Fibroblast of lung (primary cell): ENCODE results near the gene LASP1NB.

Experiments used
- DNase-seq, 2 donors: peaks; one replicate each; pipeline versions ENCODE4 v3.0.0 to v3.0.0-alpha.2; 2010; ENCODE audit warnings: low read depth in 2 of 2
- H2AFZ ChIP-seq: 2 replicates; pipeline ENCODE4 v1.5.1; 2012; ENCODE audit warnings: low read length, control low read depth, inconsistent platforms
- H3K27ac ChIP-seq: 2 replicates; pipeline ENCODE4 v1.5.1; 2011; ENCODE audit warnings: low read length, control low read depth; ENCODE audit not compliant: insufficient read depth
- H3K27me3 ChIP-seq: 2 replicates; pipeline ENCODE4 v1.5.1; 2011; ENCODE audit warnings: mild to moderate bottlenecking, low read length; ENCODE audit not compliant: control insufficient read depth, insufficient read depth
- H3K36me3 ChIP-seq: 2 replicates; pipeline ENCODE4 v1.5.1; 2011; ENCODE audit warnings: low read length; ENCODE audit not compliant: control insufficient read depth, insufficient read depth
- H3K4me1 ChIP-seq: 2 replicates; pipeline ENCODE4 v1.5.1; 2011; ENCODE audit warnings: low read length; ENCODE audit not compliant: control insufficient read depth, insufficient read depth; ENCODE audit errors: extremely low read depth
- H3K4me2 ChIP-seq: 2 replicates; pipeline ENCODE4 v1.5.1; 2011; ENCODE audit warnings: low read length, control low read depth; ENCODE audit not compliant: insufficient read depth; ENCODE audit errors: extremely low read depth
- H3K4me3 ChIP-seq, 4 experiments: fragments of 200-600 bp in 1 of 4; sonication (generic) in 1 of 4; replicated peaks in 1 of 4; 2 replicates each; pipeline ENCODE4 v1.5.1; 2011 to 2016; ENCODE audit warnings: low read length in 4 of 4, low read depth in 3 of 4, mild to moderate bottlenecking in 3 of 4, control low read depth in 2 of 4, inconsistent platforms in 1 of 4, mixed read lengths in 1 of 4; ENCODE audit not compliant: insufficient read depth in 1 of 4; ENCODE audit errors: control extremely low read depth in 1 of 4
- H3K79me2 ChIP-seq: 2 replicates; pipeline ENCODE4 v1.5.1; 2012; ENCODE audit warnings: mild to moderate bottlenecking, low read length, inconsistent platforms; ENCODE audit not compliant: control insufficient read depth, insufficient read depth
- H3K9ac ChIP-seq: 2 replicates; pipeline ENCODE4 v1.5.1; 2011; ENCODE audit warnings: mild to moderate bottlenecking, low read length, control low read depth; ENCODE audit not compliant: insufficient read depth
- H3K9me3 ChIP-seq: 2 replicates; pipeline ENCODE4 v1.5.1; 2012; ENCODE audit warnings: low read depth, low read length; ENCODE audit not compliant: control insufficient read depth, insufficient read depth
- H4K20me1 ChIP-seq: 2 replicates; pipeline ENCODE4 v1.5.1; 2011; ENCODE audit warnings: low read length; ENCODE audit not compliant: control insufficient read depth, insufficient read depth; ENCODE audit errors: extremely low read depth
- EZH2 ChIP-seq: IDR thresholded peaks from 2 replicates; pipeline ENCODE4 v1.5.1; 2012; ENCODE audit warnings: low read length, control low read depth, mild to moderate bottlenecking; ENCODE audit errors: missing control alignments
- TF ChIP-seq, protein P1 (sequence below), 2 donors: IDR thresholded peaks in 1 of 2; conservative IDR thresholded peaks in 1 of 2; 1 replicate in 1 of 2; 2 replicates in 1 of 2; pipeline ENCODE4 v1.5.1; 2011 to 2012; ENCODE audit warnings: low read length in 2 of 2, control low read depth in 1 of 2, inconsistent platforms in 1 of 2, low read depth in 1 of 2, mild to moderate bottlenecking in 1 of 2

Gene LASP1NB

DNA sequence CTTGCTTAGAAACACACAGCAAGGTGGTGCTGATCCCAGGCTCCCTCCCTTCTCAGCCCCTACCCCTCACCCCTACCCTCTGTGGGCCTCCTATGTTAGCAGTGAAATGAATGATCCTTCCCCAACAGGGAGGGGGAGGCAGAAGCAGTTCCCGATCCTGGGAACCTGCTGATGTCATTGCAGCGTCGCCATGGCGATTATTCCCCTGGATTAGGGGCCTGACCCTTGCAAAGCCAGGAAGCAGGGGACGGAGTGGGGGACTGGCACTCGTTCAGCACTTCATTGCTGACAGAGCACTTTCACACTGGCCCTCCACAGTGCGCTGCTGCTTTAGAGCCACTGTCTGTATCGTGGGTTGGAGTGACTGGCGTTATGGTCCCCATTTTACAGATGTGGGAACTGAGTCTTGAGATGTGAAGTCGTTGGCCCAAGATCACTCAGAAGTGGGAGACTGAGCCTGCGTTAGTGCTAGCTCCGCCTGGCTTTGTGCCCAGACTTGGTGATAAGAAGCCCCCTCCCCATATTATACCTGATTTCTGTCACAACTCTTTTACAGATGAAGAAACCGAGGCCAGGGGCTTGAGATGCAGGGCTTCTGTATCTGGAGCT, 29.0 kb upstream of the LASP1NB start:
- Histone ChIP-seq H3K27ac (peak overlapping the region; percentile 44), H3K36me3 (peaks cover 43% of the 10 kb centered on the region), H4K20me1 (no peaks in the 10 kb centered on the region)

DNA sequence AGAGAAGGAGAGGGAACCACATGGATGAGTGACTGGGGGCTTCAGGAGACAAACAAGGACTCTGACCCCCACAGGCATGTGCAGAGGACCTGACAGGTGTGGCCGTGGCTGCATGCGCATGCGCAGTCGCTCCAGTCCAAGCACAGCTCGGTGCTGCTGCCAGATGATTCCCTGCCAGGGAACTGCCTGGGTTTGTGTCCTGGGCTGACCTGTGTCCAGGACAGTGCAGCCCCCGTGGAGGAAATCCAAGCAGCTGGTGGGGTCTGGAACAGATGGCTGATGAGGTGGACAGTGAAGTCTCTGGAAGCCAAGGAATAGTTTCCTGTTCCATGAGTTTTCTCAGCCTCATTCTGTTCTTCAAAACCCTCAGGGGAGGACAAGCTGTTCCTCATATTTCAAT, 28.2 kb upstream of the LASP1NB start:
- TF ChIP-seq, protein P1, sequence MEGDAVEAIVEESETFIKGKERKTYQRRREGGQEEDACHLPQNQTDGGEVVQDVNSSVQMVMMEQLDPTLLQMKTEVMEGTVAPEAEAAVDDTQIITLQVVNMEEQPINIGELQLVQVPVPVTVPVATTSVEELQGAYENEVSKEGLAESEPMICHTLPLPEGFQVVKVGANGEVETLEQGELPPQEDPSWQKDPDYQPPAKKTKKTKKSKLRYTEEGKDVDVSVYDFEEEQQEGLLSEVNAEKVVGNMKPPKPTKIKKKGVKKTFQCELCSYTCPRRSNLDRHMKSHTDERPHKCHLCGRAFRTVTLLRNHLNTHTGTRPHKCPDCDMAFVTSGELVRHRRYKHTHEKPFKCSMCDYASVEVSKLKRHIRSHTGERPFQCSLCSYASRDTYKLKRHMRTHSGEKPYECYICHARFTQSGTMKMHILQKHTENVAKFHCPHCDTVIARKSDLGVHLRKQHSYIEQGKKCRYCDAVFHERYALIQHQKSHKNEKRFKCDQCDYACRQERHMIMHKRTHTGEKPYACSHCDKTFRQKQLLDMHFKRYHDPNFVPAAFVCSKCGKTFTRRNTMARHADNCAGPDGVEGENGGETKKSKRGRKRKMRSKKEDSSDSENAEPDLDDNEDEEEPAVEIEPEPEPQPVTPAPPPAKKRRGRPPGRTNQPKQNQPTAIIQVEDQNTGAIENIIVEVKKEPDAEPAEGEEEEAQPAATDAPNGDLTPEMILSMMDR (conservative IDR thresholded peaks at IDR 0.05 in 1 of 2, IDR thresholded peaks at IDR 0.05 in 1 of 2; ENCODE audit: low read depth in 1 of 2, low read length in 2 of 2): no peak
- TF ChIP-seq EZH2: no peak
- peak in 1 of 2 donors; percentile 24 for DNase-seq
- H3K4me2 ChIP-seq: no peak overlapping the region
- H3K9ac ChIP-seq: no peak overlapping the region
- H3K4me1 ChIP-seq: peaks cover 48% of the 10 kb centered on the region
- no peaks in the 10 kb centered on the region for H3K9me3 ChIP-seq
- no peak overlapping the region for H3K4me3 ChIP-seq
- no peak overlapping the region for H3K27ac ChIP-seq
- H3K27me3 ChIP-seq: no peaks in the 10 kb centered on the region
- H4K20me1 ChIP-seq: no peaks in the 10 kb centered on the region
- H3K79me2 ChIP-seq: peaks cover 54% of the 10 kb centered on the region
- peaks cover 38% of the 10 kb centered on the region for H3K36me3 ChIP-seq
- H2AFZ ChIP-seq: no peak overlapping the region

More for the DNA sequence above, 29.0 kb upstream of the LASP1NB start:
- Histone ChIP-seq H2AFZ (no peak overlapping the region), H3K79me2 (peaks cover 54% of the 10 kb centered on the region), H3K27me3 (no peaks in the 10 kb centered on the region), H3K4me1 (peaks cover 45% of the 10 kb centered on the region), H3K9ac (no peak overlapping the region), H3K4me3 (no peak overlapping the region), H3K9me3 (no peaks in the 10 kb centered on the region), H3K4me2 (no peak overlapping the region)
- TF ChIP-seq EZH2: no peak
- TF ChIP-seq, protein P1 (conservative IDR thresholded peaks at IDR 0.05 in 1 of 2, IDR thresholded peaks at IDR 0.05 in 1 of 2; ENCODE audit: low read depth in 1 of 2, low read length in 2 of 2): no peak
- no peak for DNase-seq

DNA sequence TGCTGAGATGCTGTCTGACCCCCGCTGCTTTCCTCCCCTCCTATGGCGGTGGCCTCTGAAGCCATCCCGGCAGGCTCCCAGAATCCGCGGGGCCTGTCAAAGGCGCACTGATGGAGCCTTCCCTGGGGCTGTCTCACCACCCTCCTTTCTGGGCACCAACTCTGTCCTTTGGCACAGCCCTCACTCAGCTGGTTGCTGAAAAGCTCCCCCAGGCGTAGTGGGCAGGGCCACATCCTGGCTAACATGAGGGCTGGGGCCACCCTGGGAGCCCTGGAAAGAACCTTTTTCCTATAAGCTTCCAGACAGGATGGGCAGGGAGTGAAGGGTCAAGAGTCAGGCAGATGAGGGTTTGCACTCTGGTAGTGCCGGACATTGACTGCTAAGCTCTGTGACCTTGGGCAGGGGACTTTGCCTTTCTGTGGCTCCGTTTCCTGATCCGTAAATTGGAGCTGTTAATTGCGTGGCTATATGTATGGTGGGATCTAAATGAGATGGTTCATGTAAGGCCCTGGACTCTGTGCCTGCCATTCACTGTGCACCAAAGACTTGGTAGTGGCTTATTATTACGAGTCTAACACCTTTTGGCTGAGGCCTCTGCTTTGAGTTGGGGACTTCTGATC, 27.6 kb upstream of the LASP1NB start:
- Histone ChIP-seq H3K27me3 (no peaks in the 10 kb centered on the region), H3K4me3 (no peak overlapping the region), H3K36me3 (peaks cover 32% of the 10 kb centered on the region), H3K79me2 (peaks cover 52% of the 10 kb centered on the region), H3K4me2 (no peak overlapping the region), H4K20me1 (no peaks in the 10 kb centered on the region), H3K9me3 (no peaks in the 10 kb centered on the region), H2AFZ (no peak overlapping the region), H3K27ac (no peak overlapping the region), H3K4me1 (peaks cover 46% of the 10 kb centered on the region), H3K9ac (no peak overlapping the region)
- no peak for DNase-seq
- no peak for TF ChIP-seq EZH2
- TF ChIP-seq, protein P1 (conservative IDR thresholded peaks at IDR 0.05 in 1 of 2, IDR thresholded peaks at IDR 0.05 in 1 of 2; ENCODE audit: low read depth in 1 of 2, low read length in 2 of 2): no peak
